ENCODE results near the gene PANK4.

GRCh38 chr1:2518528-2518927 lies 7.9 kb downstream of the PANK4 start:
- TF ChIP-seq POLR2AphosphoS5 (IDR thresholded peaks at IDR 0.05; ENCODE audit: low read depth, low read length) (no peak), CTCF (IDR thresholded peaks at IDR 0.05; ENCODE audit: control extremely low read depth in 1 of 3, insufficient read depth in 1 of 3, low read depth in 1 of 3, low read length in 3 of 3) (no peak), SUZ12 (IDR thresholded peaks at IDR 0.05; ENCODE audit: low read length) (no peak), POLR2A (IDR thresholded peaks at IDR 0.05; ENCODE audit: control extremely low read depth in 1 of 2, low read depth in 2 of 2, low read length in 2 of 2) (no peak), EP300 (IDR thresholded peaks at IDR 0.05; ENCODE audit: borderline replicate concordance in 1 of 2, low read depth in 2 of 2, low read length in 2 of 2) (no peak), YY1 (IDR thresholded peaks at IDR 0.05; ENCODE audit: low read depth, low read length) (no peak), EZH2 (IDR thresholded peaks at IDR 0.05; ENCODE audit: low read depth, low read length, severe bottlenecking) (no peak), PHF8 (conservative IDR thresholded peaks at IDR 0.05; ENCODE audit: low read depth, low read length) (no peak), CEBPB (IDR thresholded peaks at IDR 0.05; ENCODE audit: low read depth, low read length) (no peak), JUND (IDR thresholded peaks at IDR 0.05; ENCODE audit: low read length) (no peak), EGR1 (IDR thresholded peaks at IDR 0.05; ENCODE audit: borderline replicate concordance, low read depth, low read length) (no peak)

Measured in H1 (cell line).